HG02870 (cell line): ENCODE measurements around the gene RNLS.

Source experiments
- ATAC-seq: cut with Tn5 transposase; IDR thresholded peaks from one replicate; pipeline ENCODE4 v1.9.1; 2021; ENCODE audit warnings: mild to moderate bottlenecking, moderate library complexity; ENCODE audit not compliant: unreplicated experiment

RNLS gene

DNA sequence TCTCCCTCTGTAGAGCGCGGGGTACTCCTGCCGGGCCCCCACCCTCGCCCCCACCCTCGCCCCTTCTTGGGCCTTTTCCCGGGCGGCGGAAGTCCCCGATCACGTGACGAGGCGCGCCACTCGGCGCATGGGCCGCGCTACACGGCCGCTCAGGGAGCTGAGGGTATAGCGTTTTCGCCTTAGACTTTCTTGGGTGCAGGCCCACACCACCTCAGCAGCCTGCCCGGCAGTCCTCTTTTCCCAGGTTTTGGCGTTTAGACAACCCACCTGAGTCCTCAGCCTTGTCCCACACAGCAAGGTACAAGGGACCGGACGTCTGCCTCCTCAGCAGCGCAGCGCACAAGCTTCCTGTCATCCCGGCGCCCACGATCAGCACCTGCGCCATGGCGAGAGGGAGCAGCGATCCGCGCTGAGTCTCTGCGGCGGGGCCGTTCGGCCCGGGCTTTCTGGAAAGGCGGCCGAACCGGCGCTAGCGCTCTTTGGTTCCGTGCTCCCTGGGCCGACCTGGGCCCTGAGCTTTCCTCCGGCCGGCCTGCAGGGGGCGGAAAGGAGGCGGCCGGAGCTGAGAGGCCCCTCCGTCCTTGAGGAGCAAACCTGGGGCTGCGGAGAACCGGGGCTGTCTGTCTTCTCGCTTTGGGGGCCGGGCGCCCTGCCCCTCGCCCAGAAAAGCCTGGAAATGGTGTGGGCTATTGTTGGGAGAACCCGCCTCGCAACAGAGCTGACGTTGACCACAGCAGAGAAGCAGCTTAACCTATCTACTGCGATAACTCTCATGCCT, at the start of gene RNLS:
TSS of gene RNLS (minus strand) at position 513 of the 778 bp plus-strand sequence.
- peak; percentile 83 for ATAC-seq

DNA sequence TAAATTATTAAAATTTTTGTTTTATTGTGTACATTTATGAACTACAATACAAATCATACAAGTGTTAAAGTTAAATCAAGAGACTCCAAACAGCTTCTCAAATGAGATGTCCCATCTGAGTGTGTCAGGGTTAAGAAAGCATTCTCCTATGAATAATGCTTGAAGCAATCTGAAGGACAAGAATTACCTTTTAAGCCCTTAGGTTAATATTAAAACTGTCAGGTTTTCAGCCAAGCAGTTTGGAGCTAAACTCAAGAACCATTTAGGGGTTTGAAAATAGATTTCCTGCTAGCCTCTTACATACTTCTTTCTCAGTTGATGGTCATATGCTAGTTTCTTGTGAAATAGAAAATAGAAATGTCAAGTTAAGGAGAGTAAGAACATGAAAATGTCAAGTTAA, 41.7 kb upstream of the RNLS start:
- no peak for ATAC-seq

DNA sequence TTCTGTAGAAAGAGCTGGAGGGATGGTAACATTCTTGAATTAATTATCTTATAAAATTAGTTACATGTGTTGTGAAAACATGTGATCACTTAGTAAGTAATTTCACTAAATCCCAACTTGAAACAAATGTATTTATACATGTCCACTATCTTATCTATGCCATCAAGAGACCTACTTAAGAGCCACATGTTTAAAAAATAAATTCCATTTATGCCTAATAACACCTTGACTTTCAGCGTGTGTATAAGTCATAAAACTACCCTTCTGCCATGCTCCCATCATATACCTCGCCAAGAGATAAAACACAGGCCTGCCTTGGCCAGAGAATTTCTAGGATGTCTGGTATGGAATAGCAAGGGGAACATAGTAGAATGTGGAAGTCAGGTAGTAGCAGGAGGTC, 40.7 kb upstream of the RNLS start:
- ATAC-seq: no peak

DNA sequence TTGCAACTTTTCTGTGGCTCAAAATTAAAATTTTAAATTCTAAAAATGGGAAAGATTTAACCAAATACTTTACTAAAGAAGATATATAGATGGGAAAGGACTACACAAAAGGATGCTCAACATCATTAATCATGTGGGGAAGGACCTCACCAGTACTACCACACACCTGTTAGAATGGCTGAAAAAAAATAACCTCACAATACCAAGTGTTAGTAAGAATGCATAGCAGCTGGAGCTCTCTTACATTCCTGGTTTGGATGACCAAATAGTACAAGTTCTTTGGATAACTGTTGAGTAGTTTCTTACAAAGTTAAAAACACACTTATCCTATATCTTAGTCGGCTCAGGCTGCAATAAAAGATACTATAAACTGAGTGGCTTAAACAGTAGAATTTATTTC, 37.3 kb upstream of the RNLS start:
- no peak for ATAC-seq

DNA sequence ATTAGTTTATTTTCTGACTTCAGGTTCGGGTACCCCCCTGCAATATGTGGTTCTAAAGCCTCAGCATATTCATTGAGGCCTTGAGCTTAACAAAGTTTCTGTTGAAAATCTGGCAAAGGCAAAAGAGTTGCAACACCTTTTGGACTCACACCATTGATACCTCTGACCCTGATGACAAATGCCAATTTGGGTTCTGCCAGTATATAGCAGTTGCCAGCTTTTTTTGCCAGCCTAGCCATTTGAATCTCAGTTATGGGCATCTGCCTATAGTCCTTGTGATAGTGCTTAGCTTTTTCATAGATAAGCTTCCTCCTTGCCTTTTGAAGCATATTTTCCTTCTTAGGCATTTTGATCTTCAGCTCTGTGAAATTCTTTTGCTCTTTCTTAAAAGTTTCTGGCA, 35.4 kb upstream of the RNLS start:
- no peak for ATAC-seq

DNA sequence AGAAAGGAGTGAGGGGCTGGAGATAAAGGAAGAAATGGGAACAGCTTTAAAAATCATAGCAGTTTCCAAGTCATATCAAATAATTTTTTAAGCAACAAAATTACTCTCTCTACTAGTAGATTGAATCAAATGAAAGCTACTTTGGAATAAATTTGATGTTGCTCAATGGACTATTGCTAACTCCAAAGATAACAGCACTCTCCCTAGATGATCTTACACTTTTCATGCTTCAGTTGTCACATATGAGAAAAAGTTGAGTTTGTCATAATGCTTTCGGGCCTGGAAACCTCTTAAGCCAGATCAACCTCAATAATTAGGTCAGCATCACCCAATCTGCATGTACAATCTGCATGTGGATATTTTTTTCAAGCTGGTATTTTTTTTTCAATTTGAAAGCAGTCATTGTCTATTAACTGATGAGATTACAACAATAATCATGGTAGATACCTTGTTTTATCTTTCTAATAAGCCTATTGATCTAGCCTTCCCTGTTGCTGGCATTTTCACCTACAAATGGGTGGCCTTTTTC, 34.7 kb upstream of the RNLS start:
- no peak for ATAC-seq

DNA sequence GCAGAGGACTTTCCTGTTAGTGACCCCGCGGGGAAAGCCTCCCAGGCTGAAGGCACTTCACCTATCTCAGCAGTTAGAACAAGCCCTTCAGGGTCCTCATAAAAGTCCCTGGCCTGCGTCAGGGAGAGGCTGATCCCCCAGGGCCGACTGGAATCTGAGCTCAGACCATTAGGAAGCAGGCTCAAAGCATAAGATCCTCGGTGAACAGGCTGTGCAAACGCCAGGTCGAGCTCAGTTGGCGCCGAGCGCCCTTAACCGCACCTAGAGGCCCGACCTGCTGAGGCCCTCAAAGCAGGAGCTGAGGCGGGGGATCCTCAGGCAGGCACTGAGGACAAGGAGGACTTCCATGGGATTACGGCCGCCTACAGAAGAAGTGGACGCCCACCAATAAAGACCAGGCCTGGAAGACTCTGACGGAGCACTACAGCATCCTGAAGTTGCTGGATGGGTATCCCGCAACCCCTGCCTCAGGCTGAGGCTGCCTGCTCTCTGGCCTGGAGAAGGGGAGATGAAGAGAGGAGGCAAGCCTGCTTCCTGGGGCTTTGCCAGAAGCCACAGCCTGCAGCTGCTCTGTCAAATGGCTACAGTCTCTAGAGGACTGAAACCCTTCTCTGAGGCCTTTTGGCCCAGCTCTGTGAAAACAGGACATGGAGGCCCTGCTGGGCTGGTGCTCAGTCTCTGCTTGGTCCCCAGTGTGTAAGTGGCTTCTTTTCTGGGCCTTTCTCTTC, 33.3 kb upstream of the RNLS start:
- ATAC-seq: no peak

DNA sequence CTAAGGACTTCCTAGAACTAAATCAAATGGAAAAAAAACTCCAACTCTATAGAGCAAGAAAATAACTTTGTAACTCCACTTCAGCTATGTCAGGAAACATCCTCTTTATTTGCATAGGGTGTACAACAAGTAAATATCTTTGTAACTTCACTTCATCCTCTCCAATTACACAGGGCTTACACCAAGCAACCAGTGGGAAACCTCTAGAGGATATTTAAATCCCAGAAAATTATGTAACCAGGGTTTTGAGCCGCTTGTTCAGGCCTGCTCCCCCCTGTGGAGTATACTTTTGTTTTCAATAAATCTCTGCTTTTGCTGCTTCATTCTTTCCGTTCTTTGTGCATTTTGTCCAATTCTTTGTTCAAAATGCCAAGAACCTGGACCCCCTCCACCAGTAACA, 25.7 kb upstream of the RNLS start:
- ATAC-seq: no peak

DNA sequence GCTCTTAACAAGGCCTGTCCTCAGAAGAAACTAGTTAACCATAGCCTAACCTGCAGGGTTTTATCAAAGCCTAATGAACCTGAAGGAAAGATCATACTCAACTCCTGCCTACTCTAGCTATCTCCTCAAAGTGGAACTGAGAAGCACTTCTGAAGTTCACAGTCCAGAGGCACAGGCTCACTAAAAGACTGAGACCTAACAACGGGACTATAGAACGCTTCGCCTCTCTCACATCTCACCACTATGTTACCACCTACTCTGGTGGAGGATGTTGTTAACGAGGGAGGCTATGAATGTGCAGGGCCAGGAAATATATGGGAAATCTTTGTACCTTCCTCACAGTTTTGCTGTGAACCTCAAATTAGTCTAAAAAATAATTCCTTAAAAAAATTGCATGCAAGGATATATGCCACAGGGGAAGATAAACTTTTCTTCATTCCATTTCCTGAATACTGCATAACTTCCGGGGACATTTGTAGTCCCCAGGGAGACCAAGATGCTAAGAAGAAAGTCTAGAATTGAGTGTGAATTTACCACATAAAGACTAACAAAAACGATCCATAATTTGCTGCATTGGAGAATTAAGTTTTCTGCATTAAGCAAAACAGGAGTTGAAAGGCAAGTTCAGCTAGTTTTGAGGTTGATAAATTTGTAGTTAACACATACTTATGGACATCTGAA, 25.1 kb upstream of the RNLS start:
- ATAC-seq: peak; percentile 77

DNA sequence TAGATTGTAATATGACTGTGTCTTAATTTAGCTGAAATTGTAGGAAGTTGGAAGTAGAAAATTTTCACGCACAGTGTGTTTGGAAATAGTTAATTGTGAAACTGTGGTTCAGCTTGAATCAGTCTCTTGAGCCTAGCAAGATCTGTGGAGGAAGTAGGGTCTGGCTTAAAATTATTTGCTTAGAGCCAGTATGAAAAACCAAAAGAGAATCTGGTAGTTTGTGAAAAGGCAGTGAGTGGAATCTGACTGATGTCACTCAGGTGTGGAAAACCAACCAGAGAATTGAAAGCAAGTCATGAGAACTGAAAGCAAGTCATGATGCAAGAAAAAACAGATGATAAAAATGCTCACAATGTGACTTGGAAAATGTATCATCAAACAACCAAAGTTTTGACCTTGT, 14.9 kb upstream of the RNLS start:
- peak; percentile 86 for ATAC-seq

DNA sequence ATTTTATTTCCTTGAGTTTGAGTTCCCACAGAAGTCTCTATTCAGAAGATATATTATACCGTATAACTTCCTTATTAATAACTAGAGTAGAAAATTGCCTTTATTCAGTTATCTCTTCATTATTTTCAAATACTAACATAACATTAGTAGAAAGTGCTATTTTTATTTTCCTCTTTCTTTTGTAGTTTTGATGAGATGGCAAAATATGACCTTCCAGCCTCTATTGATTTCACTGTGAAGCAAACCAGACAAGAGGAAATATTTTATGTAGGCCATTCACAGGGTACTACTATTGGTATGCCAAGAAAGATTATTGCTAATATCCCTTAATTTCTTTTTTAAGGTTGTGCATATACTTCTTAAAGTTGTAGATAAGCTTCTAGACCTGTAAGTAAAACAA, 11.4 kb upstream of the RNLS start:
- no peak for ATAC-seq

DNA sequence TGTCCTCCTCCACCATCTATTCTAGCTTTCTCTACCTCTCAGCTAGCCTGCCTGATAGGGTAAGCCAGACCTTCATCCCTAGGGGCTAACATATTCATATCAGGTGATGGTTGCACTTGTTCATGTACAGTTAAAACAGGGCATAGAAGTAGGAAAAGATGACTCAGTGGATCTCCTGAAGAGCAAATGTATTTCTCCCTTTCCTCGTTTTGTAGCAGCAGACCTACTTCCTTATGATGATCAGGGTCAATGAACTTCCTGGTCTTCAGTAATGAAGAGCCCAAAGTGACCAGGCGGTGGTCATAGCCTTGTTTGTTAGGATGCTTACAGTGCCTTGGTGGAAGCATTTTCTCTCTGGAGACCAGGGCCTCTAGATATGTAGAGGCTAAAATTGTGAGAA, 9.8 kb upstream of the RNLS start:
- no peak for ATAC-seq

DNA sequence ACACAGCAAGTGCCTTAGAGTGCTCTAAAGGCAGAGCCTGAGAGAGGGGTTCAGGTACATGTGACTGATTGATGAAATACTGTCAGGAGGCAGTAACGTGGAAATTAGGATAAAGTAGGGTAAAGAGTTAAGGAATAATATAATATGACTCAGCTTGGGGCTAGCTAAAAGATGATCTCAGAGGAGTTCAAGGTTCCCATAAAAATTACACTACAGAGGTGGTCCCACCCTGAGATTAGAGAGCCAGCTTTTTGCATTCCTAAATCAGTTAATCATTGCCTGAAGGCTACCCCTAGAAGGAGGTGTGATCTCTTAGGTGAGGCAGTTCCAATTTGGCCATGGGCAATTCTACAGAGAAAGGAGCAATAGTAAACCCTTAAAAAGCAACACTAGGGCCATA, 9.3 kb upstream of the RNLS start:
- ATAC-seq: no peak

DNA sequence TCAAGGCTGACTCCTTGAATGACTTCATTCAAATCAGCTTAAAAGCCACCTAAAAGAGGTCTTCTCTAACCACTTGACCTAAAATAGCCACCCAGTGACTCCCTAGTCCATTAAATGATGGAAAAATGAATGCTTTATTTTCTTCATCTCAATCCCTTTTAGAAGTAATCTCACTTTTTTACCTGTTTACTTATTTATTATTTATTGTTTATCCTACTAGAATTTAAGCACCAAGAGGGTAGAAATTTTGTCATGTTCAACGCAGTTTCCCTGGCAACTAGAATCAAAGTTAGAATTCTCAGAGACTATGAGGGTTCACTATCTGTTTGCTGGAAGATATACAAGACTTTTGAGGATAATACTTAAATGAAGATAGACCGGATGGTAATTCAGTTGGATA, 3.3 kb upstream of the RNLS start, which contains the start of gene LIPJ:
TSS of gene LIPJ (plus strand) at position 301 of the 400 bp plus-strand sequence. CDS start 3,926 bp downstream, outside the sequence.
- ATAC-seq: no peak

DNA sequence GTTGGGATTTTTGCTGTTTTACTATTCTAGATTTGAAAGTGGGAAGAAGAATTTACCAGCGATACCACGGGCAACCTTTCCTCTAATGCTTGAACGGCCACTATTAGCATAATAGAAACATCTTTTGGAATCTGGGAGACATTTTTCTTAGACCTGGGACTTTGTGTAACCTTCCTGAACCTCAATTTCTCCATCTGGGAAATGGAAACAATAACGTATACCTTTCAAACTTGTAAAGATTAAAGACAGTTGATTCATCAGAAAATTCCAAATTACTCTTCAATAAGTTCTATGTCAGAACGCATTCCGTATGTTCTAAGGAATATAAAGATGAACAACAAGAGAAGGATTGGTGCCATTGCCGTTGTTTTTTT, 453 bp upstream of the RNLS start:
- no peak for ATAC-seq

DNA sequence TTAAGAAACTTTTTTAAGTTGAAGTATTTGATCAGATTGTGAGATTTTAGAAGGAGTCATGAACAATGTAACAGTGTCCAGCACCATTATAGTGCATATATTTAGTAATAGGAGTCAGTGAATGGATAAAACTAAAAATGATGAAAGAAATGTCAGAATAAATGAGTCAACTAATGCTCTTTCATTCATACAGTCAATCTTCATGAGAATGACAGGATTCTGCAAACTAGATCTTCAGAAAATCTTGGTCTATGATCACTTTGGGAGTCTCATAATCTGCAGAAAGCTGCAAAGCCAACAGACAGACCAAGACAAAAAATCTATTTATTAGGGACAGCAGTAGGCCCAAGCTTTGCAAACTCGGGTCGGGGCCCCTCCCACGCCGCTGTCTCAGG, 710 bp downstream of the RNLS start:
- no peak for ATAC-seq

DNA sequence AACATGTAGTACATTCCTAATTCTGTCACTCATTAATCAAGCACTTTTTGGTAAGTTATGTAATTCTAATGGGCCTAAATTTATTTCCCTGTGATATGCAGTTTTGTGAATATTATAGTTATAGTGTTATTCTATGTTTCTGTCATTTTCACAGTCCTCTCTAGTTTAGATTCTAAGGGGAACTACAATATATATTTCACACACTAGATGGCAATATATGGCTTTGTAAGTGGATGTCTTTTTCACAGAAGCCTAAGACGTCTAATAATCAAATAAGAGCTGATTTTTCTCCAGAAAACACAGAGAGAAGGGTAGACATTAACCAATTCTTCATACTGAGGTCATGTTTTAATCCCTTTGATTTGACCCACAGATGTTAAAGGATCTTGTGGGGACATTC, 18.0 kb downstream of the RNLS start:
- ATAC-seq: no peak

DNA sequence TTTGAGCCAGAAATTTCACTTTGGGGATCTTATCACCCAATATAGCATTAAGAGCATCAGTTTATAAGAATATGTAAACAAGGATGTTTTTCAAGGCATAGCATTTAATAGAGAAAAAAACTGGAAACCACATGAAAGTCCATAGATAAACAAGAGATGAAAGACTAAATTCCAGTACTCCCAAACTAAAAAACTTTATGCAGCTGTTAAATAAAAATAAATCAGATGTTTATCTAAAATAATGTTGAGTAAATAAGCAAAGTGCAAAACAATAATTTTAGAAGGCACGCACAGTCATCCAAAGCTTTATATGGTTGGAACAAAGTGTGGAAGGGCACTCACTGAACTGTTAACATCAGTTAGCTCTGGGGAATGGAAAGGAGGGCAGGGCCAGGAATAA, 21.0 kb downstream of the RNLS start:
- no peak for ATAC-seq

DNA sequence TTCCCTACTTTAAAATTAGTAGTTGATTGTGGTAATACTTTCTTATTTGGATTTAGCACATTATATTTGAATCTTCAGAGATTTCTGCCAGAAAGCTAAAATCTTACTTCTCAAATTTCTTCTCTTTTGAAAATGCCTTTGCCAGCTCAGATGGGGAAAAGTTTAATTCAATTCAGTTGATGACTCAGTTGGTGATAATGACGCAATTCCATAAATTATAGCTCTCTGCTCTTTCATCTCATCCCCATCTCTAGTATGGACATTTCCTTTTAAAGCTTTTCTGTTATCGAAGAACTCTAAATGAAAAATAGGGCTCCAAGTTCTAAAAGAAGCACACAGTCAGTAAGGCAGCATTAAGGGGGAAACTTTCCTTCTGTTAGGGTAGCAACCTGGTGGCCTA, 25.5 kb downstream of the RNLS start:
- no peak for ATAC-seq

DNA sequence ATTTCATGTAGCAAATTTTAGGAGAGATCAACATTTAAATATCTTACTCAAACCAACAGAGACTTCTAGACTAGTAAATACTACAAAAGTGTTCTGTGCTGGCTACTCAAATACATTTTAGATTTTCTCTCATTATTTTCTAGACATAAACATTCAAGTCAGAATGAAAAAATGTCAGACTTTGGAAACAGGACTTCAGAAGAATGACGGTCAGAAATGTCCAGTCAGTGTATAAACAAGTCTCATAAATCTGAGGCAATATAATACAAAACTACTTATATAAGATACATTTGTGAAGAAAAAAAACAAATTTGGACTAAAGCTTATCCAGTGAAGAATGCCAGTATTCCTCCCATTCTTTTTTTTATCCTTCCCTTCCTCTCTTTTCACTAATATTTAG, 25.9 kb downstream of the RNLS start:
- ATAC-seq: no peak

DNA sequence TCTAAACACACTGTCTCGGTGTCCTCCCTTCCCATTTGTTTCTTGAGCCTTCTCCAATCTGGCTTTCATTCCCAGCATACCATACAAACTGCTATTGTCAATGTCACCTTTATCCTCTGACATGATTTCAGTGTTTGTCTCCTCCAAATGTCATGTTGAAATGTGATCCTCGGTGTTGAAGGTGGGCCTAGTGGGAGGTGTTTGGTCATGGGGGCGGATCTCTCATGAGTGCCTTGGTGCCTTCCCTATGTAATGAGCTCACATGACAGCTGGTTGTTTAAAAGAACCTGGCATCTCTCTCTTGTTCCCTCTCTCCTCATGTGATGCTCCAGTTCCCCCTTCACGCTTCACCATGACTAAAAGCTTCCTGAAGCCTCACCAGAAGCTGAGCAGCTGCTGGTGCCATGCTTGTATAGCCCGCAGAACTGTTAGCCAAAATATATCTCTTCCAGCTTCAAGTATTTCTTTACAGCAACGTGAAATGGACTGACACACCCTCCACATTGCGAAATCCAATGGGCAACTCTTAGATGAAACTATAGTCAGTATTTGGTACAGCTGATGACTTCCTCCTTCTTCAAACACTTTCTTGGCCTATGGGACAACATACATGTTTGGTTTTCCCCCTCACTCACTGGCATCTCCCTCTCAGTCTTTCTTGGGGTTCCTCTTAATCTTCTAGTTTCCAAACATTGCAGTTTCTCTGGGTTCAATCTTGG, 27.8 kb downstream of the RNLS start:
- ATAC-seq: no peak
